Measurements from ENCODE around the gene YDJC.

YDJC gene

DNA sequence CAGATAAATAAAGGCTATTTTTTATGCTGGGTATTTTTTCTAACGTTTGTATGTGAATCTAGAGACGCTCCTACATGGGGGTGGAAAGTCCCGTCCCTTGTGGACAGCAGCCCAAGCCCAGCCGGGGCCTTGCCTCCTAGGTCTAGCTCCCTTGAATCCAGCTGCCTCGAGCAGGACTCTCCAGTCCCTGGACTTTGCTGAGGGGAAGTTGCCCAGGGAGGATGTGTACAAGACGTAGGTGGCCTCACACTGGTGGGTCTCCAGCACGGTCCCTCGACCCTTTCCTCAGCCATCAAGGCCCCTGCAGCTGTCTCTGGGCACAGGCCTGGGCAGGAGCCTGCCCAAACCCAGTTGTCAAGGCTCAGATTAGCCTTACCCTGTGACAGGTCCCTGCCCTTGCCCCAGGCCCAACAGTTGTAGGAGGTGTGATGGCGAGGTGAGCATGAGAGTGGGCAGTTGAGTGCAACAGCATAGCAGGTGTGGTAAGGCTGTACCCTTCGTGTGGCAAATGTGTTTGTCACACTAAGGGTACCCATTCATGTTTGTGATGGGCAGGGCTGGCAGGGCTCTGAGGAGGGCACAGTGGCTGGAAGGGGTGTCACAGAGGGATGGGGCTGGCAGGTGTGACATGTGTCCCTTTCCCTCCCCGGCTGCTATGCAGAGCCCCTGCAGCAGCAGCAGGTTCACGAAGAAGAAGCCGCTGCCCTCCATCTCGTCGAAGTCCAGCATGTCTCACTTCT, 6.1 kb upstream of the YDJC start:
- intact Hi-C loops (cut with DNase I) = no loop called here
- no peak for DNase-seq

DNA sequence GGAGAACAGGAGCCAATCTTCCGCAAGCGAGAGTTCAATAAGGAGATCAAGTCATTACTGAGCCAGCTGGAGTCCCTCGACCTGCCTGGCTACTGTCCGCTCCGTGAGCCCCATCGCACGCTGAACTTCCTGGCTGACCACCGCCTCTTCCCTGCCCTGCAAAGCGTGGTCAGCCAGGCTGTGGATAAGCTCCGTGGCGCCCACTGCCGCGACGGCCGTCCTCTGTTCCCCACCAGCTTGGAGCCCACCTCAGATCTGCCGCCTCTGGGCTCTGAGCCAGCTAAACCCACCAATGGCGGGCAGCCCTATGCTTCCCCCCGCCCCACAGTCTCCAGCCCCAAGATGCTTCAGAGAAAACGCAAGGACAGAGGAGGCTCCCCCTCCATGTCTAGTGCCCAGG, 5.0 kb upstream of the YDJC start:
- intact Hi-C loops (cut with DNase I) = no loop called here
- DNase-seq = no peak

DNA sequence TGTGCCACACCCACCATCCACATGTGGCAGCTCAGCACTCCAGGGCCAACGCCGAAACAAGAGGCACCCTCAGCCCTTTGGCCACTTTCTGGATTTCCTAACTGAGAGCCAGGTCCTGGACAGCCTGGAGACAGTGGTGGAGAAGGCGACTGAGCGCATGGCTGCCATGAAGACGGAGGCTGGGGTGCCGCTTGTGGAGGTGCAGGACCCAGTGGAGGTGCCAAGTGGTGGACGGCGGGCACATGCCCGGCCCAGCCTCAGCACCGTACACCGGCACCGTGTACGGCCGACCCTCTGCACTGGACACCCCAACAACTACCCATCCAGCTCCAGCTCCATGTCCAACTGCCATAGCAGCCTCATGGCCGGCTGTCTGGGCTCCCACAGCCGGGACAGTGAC, 4.3 kb upstream of the YDJC start:
- DNase-seq = no peak
- intact Hi-C loops (cut with DNase I) = no loop called here

DNA sequence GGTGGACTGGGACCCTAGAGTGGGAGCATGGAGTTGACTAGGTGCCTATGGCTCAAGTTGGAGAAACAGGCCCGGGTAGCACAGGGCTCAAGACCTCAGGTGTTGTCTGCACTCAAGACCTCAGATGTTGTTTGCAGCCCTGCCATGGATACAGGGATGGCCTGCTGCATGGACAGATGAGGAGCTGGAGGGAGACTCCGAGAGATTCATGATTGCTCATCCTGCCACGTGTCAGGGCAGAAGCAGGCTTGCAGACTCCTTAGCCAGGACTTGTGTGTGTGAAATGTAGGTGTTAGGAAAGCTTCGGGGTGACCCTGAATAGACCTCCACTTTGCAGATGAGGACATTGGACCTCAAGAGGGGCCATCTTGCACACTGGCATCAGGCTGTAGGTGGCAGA, 3.7 kb upstream of the YDJC start:
- intact Hi-C loops (cut with DNase I) = no loop called here
- no peak for DNase-seq

DNA sequence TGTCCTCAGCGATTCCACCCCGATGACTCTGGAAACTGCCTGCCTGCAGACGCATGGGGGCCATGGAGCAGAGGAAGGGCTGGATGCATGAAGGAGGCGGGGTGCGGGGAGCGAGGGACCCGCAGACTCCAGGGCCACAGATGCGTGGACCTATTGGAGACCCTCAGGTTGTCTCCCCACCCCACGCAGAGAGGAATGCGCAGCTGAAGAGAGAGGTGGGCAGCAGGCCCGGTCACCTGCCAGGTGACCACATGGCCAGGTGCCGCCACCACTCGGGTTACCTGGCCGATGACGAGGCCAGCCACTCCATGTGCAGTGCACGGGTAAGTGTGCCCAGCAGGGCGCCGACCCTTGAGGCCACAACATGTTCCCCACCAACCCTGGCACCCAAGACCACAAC, 3.1 kb upstream of the YDJC start:
- no peak for DNase-seq
- intact Hi-C loops (cut with DNase I) = no loop called here

DNA sequence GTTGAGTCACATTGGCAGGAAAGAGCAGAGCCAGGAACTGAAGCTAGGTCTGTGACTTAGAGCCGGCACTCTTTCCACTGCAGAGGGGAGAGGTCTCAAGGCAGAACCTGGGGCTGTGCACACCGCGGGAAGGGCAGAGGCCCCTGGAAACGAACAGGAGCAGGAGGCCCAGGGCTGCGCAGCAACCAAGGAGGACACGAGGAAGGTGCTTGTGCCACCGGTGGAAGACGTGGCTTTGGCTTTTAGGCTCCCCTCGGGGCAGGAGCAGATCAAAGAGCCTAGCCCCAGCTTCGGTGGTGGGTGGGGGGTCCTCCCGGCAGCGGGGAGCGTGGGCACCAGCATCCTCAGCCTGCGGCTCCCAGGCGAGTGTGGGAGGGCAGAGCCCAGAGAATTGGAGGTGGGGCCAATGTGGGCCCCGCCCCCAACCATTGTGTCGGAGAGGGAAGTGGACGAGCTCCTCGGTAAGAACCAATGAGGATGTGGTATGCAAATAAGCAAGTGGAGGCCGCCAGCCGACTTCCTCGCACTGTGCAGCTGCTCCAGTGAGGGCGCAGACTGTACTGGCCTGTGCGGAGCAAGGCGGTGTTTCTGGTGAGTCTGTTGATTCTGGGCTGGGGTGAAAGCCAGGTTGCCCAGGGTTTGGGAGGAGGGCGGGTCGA, 2.5 kb upstream of the YDJC start, which contains the start of gene CCDC116:
TSS of gene CCDC116 (plus strand) at position 524 of the 659 bp plus-strand sequence. CDS start 422 bp downstream, outside the sequence.
- no peak for DNase-seq
- intact Hi-C loops (cut with DNase I) = no loop called here

DNA sequence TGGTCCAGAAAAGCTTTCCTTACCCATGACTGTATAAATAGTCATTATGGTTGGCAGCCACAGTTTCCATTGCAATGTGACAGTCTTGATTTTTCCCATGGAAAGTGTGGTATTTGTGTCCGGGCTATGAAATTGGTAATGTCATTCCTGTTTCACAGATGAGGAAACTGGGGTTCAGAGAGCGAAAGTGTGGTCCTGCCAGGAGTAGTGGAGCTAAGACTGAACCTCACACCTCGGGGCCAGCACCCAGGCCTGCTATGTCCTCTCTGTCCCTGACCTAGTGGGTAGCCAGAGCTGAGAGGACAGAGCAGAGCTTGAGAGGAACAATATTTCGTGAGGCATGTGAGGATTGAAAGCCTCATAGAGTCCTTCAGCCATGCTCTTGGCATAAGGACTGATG, 1.2 kb upstream of the YDJC start:
- intact Hi-C loops (cut with DNase I) = no loop called here
- DNase-seq = no peak

DNA sequence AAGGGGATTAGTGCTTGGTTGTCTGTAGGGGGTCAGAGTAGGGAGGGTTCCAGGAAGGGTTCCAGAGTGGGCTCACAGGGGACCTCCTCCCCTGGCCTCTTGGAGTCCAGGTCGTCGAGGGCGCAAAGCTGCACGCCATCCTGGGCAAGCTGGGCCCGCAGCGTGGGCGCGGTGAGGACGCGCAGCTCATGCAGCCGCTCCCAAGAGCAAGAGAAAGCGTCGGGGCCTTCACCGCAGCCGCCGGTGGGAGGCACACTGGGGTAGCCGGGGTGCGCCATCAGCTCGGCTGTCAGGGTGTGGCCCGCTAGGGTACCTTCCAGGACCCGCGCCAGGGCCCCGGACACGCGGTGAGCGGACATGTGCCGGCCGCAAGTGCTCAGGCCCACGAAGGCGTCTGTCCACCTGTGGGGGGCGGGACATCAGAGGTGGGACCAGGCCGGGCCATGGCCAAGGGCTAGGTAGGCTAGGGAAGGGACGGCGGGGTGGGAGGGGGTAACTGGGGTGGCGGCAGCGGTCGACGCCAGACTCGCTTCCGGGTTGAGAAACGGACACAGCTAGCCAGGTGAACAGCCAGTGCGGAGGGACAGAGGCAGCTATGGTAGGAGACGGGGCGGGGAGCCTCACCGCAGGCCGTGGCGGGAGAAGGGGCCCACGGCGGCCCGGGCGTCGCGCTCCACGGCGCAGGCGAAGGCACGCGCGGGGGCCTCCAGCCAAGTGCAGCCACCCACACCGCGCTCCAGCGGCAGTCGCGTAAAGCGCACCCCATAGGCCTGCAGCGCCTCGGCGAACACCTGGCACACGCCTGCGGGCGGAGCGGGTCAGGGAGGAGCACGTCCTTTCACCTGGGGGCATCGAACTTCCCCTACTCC, 1.2 kb downstream of the YDJC start:
- peak in 6 of 42 donors; percentile 13 to 55 (median 32) for DNase-seq
- intact Hi-C loops (cut with DNase I) = loop anchor here (5.0 kb wide), 1 partner anchor 46 kb away; no protein-coding TSS in a partner anchor

DNA sequence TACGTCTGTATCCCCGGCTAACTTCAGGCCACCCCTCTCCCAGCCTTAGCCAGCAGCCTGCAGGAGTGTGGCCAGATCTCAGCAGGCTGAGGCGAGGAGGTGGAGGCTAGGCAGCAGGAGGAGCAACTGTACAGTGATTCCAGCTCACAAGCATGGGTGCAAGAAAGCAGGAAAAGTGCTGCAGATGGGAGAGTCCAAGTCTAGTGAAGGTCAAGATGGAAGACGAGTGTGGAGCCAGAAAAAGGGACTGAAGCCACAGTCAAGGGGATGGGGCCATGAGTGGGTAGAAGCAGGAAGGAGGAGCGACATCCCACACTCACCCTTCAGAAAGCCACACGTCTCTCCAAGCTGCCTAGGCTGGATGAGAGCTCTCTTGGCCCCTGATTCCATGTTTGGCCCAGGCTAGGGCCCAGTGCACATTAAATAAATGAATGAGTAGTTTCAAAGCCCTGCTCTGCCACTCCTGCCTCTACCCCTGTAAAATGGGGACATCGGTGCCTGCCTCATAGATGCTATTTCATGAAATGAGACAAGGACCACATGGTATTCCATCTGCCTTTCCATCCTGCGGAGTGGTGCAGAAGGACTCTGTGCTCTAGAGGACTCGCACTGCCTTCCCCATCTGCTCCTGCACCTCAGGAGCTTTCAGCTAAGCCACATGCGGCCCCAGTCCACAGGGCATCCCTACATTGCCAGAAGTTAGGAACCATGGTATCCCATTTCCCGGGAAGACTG, 2.9 kb downstream of the YDJC start:
- no peak for DNase-seq
- intact Hi-C loops (cut with DNase I) = loop anchor here (5.0 kb wide), 1 partner anchor 45 kb away; no protein-coding TSS in a partner anchor

DNA sequence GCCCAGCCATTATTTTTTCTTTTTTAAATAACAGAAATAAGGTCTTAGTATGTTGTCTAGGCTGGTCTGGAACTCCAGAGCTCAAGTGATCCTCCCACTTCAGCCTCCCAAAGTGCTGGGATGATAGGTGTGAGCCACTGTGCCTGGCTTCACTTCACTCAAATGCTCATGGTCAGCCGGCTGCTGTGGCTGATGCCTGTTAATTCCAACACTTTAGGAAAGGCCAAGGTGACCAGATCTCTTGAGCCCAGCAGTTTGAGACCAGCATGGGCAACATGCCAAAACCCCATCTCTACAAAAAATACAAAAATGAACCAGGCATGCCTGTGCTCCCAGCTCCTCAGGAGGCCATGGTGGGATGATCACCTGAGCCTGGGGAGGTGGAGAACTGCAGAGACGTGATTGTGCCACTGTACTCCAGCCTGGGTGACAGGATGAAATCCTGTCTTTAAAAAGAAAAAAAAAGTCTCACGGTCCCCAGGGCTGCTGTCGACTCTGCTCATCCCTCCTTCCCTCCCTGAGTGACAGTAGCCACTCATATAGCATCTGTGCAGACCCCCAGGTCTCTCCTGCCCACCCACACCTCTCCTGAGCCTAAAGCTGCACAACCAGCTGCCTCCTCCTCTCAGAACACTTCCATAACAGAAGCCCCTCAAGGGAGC, 3.6 kb downstream of the YDJC start:
- intact Hi-C loops (cut with DNase I) = loop anchor here (5.0 kb wide), 1 partner anchor 44 kb away; no protein-coding TSS in a partner anchor
- no peak for DNase-seq

DNA sequence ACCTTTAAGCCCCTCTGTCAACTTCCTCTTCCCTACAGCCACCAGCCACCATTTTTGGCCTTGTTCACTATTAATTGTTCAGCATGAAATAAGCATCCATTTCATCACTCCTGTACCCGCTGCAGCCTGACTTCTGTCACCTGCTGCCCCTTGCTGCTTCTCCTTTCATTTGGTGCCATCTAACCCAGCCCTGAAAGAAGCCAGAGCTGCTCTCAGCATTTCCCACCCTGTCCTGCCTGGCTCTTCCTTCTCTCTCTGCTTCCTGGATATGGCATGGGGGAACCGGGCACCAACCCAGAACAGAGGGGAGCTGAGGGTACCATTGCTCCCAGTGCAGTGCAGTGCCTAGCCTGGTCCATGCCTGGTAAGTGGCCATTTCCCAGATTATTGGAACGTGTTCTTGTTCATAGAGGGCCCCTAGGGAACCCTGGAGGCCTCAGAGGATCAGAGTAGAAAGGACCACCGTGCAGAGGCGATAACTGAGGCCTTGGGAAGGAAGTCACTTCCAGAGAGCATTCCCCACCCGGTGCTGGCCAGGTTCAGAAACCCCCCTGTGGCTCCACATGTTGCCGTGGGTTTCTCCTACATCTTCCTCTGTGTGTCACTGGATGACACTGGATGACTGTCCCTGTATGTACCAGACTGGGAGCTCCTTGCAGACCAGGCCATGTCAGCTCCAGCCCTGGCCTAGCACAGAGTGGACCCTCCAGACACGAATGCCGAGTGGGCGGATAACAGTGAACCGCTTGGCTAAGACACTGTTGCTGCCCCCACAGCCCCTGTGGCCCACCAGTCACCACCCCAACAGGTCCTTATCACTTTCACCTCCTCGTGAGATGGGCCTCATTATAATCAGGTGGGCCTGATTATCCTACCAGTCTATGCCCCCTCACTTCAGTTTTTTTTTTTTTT, 4.7 kb downstream of the YDJC start:
- intact Hi-C loops (cut with DNase I) = loop anchor here (5.0 kb wide), 1 partner anchor 43 kb away; no protein-coding TSS in a partner anchor
- no peak for DNase-seq

DNA sequence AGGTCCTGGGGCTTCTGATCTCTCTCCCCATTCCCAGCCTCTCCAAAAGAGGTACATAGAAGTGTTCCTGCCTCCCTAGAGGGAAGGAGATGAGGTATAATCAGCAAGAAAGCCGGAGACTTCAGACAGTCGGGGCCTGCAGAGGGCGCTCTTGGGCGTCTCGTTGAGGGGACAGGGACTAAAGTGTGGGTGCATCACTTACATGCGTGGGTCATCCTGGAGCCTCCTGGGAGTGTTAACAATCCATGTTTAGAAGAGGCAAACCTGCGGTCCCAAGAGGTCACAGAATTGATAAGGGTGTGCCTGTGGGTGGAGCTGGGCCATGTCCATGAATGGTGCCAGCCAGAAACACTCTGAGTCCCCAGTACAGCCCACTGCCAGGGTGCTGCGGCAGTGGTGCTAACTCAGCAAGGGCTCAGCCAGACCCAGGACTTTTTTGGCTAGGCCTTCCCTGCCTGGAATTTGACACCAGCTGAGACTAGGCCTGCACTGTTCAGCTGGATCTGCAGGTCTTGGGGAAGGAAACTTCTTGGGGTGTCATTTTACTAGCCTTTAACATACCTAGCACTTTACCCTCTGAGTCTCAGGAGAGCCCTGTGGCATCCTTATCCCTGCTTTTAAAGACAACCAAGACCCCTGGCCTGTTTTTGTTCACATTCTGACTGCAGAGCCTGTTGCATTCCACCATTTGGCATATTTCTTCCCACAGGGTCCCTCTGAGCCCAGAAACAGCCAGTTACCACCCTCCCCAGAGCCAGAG, 5.5 kb downstream of the YDJC start:
- peak in 29 of 42 donors; percentile 23 to 74 (median 51) for DNase-seq

DNA sequence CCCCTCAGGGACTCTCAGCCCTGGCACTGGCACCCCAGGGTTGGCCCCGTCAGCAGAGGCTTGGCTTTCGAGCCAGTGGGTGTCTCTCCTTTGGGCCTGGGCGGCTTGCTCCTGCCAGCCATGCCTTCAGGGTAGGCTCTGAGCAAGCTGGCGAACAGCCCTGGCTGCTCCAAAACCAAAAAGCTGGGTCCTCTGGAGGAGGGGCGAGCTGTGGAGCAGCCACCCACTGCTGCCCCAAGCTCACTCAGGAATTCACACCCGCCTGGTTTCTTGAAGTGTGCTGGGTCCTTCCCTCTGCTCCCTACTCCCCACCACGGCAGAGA, 6.2 kb downstream of the YDJC start:
- DNase-seq = peak in 20 of 42 donors; percentile 17 to 67 (median 34)
- intact Hi-C loops (cut with DNase I) = no loop called here

More for the DNA sequence above, 5.5 kb downstream of the YDJC start:
- intact Hi-C loops (cut with DNase I) = no loop called here

DNA sequence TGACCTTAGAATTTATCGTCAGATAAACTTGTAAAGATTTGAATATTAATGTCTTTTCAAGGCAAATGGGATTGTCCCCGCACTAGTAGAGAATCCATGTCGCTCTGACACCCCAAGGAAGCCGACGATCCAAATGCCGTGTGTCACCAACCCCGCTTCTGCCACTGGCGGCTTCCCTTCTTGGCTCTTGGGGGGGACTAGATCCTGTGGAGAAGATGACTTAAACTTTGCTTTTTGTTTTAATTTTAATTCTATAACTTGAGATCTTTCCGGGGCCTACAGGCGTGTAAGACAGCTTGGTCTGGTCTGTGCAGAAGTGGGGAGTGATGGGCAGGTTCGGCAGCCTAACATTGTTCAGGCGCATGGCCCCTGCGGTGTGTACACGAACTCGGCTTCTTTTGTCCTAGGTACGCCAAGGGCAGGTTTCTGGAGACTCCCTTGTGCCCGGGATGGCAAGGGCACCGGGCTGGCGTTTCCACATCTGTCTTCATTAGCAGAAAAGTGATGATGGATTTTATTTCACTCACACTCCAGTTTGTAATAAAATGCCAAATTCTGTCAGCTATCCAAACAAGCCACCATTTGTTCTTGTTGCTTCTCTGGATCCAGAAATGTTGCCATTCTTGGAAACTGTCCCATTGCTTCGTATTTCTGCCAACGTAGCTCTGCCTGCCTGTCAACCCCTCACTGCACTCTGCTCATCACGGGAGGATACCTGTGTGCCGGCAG, 6.7 kb downstream of the YDJC start:
- DNase-seq = peak in 6 of 42 donors; percentile 6 to 54 (median 23)
- intact Hi-C loops (cut with DNase I) = no loop called here

DNA sequence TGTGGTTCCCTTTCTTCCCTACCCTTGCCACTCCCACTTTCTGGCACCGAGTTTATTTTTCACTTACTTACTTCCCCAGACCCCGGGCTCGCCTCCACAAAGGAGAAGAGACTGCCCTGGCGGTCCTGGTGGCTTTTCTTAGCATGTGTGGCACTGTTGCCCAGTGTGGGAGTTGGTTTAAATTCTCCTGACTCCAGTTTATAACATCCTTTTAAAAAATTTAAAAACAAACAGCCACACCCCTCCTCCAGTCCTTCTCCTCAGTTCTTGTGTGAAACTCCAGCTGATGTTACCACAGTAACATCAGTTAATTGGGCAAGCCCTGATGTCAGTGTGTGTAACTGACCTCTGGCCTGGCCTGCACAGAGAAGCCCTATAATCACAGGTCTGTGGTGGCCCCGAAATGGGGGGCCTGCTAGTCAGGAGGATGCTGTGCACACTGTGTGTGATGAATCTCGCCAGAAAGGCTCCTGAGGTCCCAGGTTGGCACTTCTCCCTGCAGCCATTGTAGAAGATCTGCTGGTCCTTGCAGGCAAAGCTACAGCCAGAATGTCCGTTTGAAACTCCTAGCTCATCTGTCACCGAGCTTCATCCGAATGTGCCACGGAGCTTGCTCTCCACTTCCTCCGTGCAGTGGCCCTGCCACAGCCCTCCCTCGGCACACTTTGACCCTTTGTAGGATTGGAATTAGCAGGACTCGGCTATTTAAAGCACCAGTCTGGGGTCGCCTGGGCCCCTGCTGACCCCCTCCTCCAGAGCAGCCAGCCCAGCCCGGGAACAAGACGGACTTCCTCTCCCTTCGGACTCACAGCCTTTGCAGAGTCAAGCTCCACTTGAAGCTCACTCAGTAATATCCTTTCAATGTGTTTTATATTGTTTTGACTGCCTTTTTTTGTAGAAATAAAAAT, 7.6 kb downstream of the YDJC start:
- intact Hi-C loops (cut with DNase I) = no loop called here
- peak in 5 of 42 donors; percentile 20 to 53 (median 33) for DNase-seq
